ENCODE results near the gene PNPLA3. TPM values are rescaled to one million over a fixed set of nuclear protein-coding genes. Genes with fewer than 3 reads are reported as not detected.
A peak's percentile ranks its signal among the peaks of the same experiment; 100 is the strongest.

The PNPLA3 gene
- total RNA-seq, 1 experiment from 2014 or later: 7.3 TPM

DNA sequence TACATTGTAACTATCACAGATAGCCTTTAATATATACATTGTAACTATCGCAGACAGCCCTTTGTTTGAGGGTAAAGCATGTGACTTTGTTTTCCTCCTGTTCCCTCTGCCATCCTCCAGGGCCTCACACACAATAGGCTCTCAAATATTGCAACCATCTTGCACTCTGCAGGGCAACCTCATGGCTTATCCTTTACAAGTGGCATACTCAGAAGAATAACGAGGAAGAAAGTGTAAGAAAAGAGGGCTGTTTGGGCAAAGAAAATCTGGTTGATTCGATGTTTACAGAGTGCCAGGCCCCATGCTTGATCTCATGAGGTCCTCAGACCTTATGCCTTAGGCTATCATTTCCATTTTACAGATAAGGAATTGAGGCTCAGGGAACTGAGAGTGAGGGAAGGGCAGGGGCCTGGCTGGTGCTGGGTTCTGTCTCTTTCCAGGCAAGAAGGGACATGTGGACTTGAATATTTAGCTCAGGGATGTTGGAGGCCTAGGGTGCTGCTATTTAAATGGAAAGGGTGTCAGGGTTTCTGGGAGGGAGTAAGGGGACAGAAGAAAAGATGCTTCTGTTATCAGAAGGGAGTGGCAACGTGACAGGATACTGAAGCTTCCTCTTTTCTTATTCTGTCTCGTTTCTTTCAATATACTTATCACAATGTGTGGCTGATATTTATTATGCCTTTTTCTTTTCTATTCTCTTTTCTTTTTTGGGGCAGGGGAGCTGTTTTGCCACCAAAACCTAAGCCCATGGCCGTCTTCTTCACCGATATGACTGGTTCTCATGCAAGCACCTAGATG, 30.6 kb downstream of the PNPLA3 start (continued):
- TF ChIP-seq SRF (IDR thresholded peaks at IDR 0.05; ENCODE audit: low read depth): no peak

DNA sequence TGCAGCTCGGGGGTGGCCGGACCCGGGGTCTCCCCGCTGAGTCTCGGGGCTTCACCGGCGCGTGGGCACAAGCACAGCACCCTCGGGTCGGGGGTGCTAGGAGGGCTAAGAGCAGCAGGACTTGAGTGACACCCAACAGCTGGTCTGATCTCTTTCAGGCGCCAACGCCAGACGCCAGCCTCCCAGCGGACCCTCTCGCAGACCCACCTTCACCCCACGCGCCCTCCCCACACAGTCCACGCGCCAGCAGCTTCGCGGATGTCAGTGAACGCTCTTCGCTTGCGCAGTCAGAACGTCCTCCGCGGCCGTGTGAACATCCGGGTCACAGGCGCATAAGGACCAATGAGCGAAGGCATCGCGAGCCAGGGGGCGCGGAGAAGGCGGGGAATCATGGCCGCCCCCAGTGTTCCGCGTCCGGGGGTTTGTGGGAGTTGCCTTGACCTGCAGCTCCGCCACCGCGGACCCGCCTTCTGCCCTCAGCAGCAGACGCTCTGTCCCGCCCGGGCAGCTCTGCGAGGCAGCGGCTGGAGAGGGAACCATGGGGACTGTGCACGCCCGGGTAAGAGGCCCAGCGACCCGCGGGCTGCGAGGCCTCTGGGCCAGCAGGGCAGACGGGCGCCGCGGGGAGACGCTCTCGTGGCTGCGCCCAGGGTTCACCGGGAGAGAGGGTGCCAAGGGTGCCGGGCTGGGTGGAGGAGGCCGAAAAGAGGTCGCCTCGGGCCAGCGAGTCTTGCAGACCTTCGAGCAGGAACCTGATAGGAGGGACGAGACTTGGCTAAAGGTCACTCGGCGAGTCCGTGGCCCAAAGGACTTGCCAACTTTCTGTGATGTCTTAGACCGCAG, 31.7 kb downstream of the PNPLA3 start, which contains the start of gene SAMM50:
Gene SAMM50 (plus strand): TSS at position 403 of the 843 bp plus-strand sequence. CDS start 136 bp downstream, at position 539.
- Histone ChIP-seq H3K4me2 (ENCODE audit: low read length) (peak within 1 kb of the TSS; percentile 73), H4K20me1 (ENCODE audit: insufficient read depth) (no peaks in the 10 kb centered on the region), H3K9ac (ENCODE audit: low read length) (peak within 1 kb of the TSS; percentile 87), H3K36me3 (ENCODE audit: control insufficient read depth in 1 of 2, insufficient read depth in 2 of 2, low read length in 2 of 2) (no peaks in the 10 kb centered on the region), H2AFZ (ENCODE audit: low read depth, low read length, poor library complexity, severe bottlenecking) (no peak within 1 kb of the TSS), H3K79me2 (ENCODE audit: insufficient read depth, low read length) (peaks cover 55% of the 10 kb centered on the region), H3K9me3 (ENCODE audit: control insufficient read depth in 1 of 2, insufficient read depth in 1 of 2, low read depth in 1 of 2, low read length in 2 of 2) (no peaks in the 10 kb centered on the region), H3K4me1 (ENCODE audit: control insufficient read depth in 1 of 2, insufficient read depth in 2 of 2, low read length in 2 of 2) (peaks cover 17 to 30% of the 10 kb centered on the region in 2 experiments), H3K27me3 (ENCODE audit: insufficient read depth, low read length) (no peaks in the 10 kb centered on the region), H3K4me3 (replicated peaks in 1 of 2; ENCODE audit: low read depth in 1 of 2, low read length in 2 of 2) (peak within 1 kb of the TSS; percentile 91 to 95), H3K9me2 (ENCODE audit: insufficient read depth) (no peaks in the 10 kb centered on the region), H3K27ac (ENCODE audit: low read depth, low read length) (peak within 1 kb of the TSS; percentile 90)
- TF ChIP-seq TCF7L2 (IDR thresholded peaks at IDR 0.05; ENCODE audit: borderline replicate concordance, extremely low read depth, insufficient read depth, insufficient read length) (no peak), SP1 (IDR thresholded peaks at IDR 0.05; ENCODE audit: low read depth) (peak; percentile 79), EZH2 (IDR thresholded peaks at IDR 0.05) (no peak), YY1 (IDR thresholded peaks at IDR 0.05; ENCODE audit: extremely low read depth, insufficient replicate concordance, low read depth, low read length) (peak; percentile 97), JUND (IDR thresholded peaks at IDR 0.05) (no peak), ZNF274 (IDR thresholded peaks at IDR 0.05; ENCODE audit: low read depth, low read length) (no peak), POLR2A (IDR thresholded peaks at IDR 0.05; ENCODE audit: borderline replicate concordance, extremely low read depth, insufficient read depth, insufficient read length) (peak; percentile 90), POLR2AphosphoS5 (IDR thresholded peaks at IDR 0.05; ENCODE audit: low read depth, low read length) (peak; percentile 90), EGR1 (IDR thresholded peaks at IDR 0.05; ENCODE audit: low read depth) (peak; percentile 52), SRF (IDR thresholded peaks at IDR 0.05; ENCODE audit: low read depth) (no peak), ELF1 (IDR thresholded peaks at IDR 0.05; ENCODE audit: borderline replicate concordance, low read depth) (peak; percentile 42; the same call in 1 of the 2 replicates), SIN3A (IDR thresholded peaks at IDR 0.05; ENCODE audit: low read depth) (peak; percentile 71), ZFX (IDR thresholded peaks at IDR 0.05) (peak; percentile 86)
- TF ChIP-seq, protein P1, sequence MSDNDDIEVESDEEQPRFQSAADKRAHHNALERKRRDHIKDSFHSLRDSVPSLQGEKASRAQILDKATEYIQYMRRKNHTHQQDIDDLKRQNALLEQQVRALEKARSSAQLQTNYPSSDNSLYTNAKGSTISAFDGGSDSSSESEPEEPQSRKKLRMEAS (IDR thresholded peaks at IDR 0.05): peak; percentile 89
- RAD21 ChIA-PET (ENCODE audit: low non-redundant PET in 1 of 2, low total read pairs in 2 of 2, uncharacterized antibody in 2 of 2, unreplicated experiment in 2 of 2): interaction anchor here in 1 of 2 experiments (1.0 kb wide), 1 partner anchor 72 kb away, joined by 3 read pairs; no protein-coding TSS in a partner anchor
- POLR2A ChIA-PET: interaction anchor here (1.1 to 1.6 kb wide), 3 partner anchors 9 to 72 kb away, joined by 4 to 6 read pairs (median 4); partner anchors contain the start of gene PNPLA3
- intact Hi-C loops (cut with micrococcal nuclease): no loop called here
- CTCF ChIA-PET: interaction anchor here (0.9 to 1.9 kb wide), 4 partner anchors 9 to 72 kb away, joined by 3 to 22 read pairs (median 4); no protein-coding TSS in a partner anchor
- ATAC-seq: peak; percentile 93
- no TSS peak for BruUV-seq (replicated peaks)
- DNase-seq (ENCODE audit: low read depth, low spot score): peak; percentile 81

All from HCT116 (cell line).